ENCODE data around the gene SH3GL1.

The SH3GL1 gene

GRCh38 chr19:4432918-4433506, 32.7 kb upstream of the SH3GL1 start:
- DNase-seq (ENCODE audit: extremely low spot score, insufficient read length, low read depth) (no peak), FAIRE-seq (no peak)

DNA sequence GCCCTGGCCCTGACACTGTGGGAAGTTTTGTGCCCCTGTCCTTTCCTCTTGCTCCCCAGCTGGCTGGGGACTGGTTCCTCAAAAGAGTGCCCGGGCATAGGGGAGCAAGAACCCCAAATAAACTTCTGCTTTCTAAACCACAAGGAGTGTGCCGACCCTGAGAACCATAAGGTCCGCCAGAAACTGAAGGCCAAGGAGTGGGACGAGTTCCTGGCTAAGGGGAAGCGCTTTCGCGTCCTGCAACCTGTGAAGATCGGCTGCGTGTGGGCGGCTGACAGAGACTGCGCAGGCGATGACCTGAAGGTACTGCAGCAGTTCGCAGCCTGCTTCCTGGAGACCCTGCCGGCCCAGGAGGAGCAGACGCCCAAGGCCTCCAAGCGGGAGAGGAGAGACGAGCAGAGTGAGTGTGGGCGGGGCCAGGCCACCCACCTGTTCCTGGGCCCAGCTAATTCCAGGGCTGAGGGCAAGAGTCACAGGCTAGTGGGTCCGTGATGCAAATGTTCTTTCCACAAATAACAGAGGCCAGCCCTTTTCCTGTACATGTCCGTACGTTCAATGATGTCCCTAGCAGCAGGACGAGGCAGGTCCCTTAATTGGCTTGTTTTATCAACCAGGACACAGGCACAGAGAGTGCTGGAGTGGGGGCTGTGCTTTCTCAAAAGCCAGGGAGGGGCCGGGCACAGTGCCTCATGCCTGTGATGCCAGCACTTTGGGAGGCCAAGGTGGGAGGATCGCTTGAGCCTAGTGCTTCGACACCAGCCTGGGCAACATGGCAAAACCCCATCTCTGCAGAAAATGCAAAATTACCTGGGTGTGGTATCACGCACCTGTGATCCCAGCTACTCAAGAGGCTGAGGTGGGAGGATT, 31.7 kb upstream of the SH3GL1 start:
- FAIRE-seq, result peak; percentile 83
- DNase-seq (ENCODE audit: extremely low spot score, insufficient read length, low read depth), result peak; percentile 42

GRCh38 chr19:4431296-4431695, 30.9 kb upstream of the SH3GL1 start:
- DNase-seq (ENCODE audit: extremely low spot score, insufficient read length, low read depth) (no peak), FAIRE-seq (no peak)

DNA sequence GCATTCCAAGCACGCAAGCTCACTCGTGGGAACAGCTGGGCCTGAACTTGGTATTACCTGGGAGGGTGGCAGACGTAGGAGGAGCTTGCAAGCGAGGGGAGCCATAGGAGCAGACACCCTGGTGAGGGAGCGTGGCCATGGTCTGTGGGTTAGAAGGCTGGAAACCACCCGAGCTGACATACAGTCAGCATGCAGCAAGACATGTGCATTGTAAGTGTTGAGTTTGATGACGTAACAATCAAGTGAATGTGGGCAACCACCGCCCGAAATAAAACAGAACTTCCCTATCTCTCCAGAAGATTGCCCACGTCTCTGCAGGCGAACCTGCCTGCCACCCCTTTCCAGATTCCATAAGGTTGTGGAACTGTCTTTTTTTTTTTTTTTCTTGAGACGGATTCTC, 30.4 kb upstream of the SH3GL1 start:
- DNase-seq (ENCODE audit: extremely low spot score, insufficient read length, low read depth), result no peak

DNA sequence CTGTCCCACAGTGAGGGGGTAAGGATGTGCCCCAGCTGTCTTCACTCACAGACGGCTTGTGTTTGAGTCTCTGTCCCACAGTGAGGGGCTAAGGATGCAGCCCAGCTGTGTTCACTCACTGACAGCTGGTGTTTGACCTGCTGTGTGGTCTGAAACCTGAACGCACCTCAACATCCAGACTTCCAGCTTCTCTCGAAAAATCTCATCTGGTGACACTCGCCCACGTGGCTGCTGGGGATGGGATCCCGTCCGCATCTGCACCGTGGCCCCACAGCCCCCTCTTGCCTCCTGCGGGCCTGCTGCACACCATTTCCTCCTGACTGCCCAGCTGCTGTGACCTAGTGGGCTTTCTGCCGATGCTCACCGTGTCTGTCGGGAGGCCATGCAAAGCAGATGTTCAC, 29.4 kb upstream of the SH3GL1 start:
- DNase-seq (ENCODE audit: extremely low spot score, insufficient read length, low read depth), result no peak
- no peak for FAIRE-seq

More for the DNA sequence above, 30.4 kb upstream of the SH3GL1 start:
- FAIRE-seq, result peak; percentile 29

- DNase-seq (ENCODE audit: extremely low spot score, insufficient read length, low read depth) (no peak), FAIRE-seq (no peak)
Measured at GRCh38 chr19:4429256-4429655, 28.9 kb upstream of the SH3GL1 start.

DNA sequence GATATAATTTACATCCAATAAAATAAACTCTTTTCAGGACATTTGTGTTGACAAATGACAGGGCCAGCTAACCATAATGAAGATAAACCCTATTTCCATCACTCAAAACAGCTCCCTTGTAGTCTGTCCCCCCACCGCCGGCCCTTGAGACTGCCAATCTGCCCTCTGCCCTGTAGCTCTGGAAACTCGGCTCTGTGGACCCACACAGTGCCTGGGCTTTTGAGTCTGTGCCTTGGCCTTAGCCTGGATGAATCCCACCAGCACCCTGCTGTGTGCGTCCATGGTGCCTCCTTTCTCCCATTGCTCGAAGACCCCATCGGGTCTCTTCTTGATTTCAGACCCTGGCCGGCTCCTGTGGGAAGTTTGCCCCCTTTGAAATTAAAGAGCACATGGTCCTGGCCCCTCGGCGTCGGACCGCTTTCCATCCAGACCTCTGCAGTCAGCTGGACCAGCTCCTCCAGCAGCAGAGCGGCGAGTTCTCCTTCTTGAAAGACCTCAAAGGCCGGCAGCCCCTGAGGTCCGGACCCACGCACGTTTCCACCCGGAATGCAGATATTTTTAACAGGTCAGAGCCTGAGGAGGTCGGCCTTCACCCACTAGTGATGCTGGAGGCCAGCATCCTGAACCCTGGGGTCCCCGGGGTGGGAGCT, 28.1 kb upstream of the SH3GL1 start:
- DNase-seq (ENCODE audit: extremely low spot score, insufficient read length, low read depth), result no peak
- no peak for FAIRE-seq

DNA sequence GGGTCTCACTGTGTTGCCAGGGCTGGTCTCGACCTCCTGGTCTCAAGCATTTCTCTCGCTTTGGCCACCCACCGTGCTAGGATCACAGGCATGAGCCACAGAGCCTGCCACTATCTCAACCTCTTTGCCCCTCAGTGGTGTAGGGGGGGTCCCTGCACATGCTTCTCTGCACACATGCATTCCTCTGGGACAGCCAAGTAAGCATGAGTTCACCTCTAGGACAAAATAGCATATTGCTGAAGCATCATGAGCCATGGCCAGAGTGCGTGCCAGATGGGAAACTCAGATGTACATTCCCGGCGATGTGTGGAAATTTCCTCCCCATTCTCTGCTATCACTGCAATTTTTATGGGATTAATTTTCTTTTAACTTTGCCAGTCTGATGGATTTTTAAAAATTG, 25.2 kb upstream of the SH3GL1 start:
- FAIRE-seq, result no peak

GRCh38 chr19:4423416-4424126, 23.2 kb upstream of the SH3GL1 start:
- no peak for DNase-seq (ENCODE audit: extremely low spot score, insufficient read length, low read depth)

More for the DNA sequence above, 25.2 kb upstream of the SH3GL1 start:
- no peak for DNase-seq (ENCODE audit: extremely low spot score, insufficient read length, low read depth)

DNA sequence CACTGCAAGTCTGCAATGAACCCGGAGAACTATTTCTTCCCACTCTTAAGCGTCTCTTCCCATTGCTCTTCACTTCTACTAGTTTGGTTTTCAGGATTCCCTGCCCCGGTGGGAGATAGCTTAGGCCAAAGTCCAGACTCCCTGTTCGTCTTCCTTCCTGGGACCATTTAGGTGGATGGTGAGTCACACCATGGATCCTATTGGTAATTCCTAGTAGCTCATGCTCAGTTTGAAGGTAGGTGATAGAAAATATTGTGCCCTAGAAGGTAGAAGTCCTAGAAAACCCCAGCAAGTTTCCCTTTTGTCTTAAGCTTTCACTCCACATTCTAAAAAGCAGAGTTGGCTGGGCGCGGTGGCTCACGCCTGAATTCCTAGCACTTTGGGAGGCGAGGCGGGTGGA, 15.9 kb upstream of the SH3GL1 start:
- no peak for FAIRE-seq
- no peak for DNase-seq (ENCODE audit: extremely low spot score, insufficient read length, low read depth)

More at GRCh38 chr19:4423416-4424126, 23.2 kb upstream of the SH3GL1 start:
- FAIRE-seq, result peak; percentile 67

- DNase-seq (ENCODE audit: extremely low spot score, insufficient read length, low read depth) (no peak), FAIRE-seq (no peak)
Measured at GRCh38 chr19:4415352-4415751, 15.0 kb upstream of the SH3GL1 start.

DNA sequence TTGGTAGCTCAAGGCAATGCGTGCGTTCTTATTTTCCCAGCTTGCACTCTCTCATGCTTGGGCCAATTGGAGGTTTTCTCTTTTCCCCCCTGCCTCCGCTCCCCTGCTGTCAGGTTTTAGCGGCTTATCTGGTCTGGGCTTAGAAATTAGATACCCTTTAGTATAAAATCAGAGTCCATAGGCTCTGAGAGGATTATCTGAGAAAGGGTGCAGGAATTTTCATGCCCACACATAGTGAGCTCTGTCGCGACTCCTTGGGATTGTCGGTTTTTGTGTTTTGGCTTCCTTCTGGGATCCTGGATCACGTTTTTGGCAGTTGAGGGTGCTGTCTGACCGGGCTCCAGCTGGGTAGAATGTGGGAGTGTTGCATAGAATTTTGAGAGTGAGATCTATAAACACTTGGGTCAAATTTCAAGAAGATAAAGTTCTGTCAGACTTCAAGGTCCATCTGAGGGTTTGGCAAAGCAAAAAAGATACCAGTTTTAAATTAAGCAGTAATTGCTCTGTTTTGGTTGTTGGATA, 14.5 kb upstream of the SH3GL1 start:
- no peak for FAIRE-seq
- no peak for DNase-seq (ENCODE audit: extremely low spot score, insufficient read length, low read depth)

GRCh38 chr19:4414144-4414799, 13.9 kb upstream of the SH3GL1 start:
- FAIRE-seq, result no peak
- DNase-seq (ENCODE audit: extremely low spot score, insufficient read length, low read depth), result no peak

DNA sequence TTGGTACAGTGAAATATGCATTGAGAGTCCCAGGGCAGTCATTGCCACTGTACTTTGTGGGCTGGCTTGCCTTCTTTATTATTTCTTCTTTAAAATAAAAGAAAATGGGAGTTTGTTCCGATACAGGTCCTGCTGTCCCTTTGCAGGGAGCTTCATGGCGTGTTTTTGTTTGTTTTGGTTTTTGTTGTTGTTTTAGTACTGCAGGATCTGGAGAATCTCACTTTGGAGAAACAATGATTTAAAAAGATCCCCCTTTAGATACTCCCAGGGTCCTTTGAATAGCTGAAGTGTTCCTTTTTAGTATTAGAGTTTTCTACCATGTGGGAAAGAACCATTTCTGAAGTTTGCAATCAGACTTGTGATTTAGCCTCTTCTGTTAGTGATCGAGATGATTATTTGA, 13.2 kb upstream of the SH3GL1 start:
- FAIRE-seq, result no peak
- no peak for DNase-seq (ENCODE audit: extremely low spot score, insufficient read length, low read depth)

GRCh38 chr19:4409123-4409933, 9.0 kb upstream of the SH3GL1 start:
- DNase-seq (ENCODE audit: extremely low spot score, insufficient read length, low read depth), result no peak
- FAIRE-seq, result no peak

DNA sequence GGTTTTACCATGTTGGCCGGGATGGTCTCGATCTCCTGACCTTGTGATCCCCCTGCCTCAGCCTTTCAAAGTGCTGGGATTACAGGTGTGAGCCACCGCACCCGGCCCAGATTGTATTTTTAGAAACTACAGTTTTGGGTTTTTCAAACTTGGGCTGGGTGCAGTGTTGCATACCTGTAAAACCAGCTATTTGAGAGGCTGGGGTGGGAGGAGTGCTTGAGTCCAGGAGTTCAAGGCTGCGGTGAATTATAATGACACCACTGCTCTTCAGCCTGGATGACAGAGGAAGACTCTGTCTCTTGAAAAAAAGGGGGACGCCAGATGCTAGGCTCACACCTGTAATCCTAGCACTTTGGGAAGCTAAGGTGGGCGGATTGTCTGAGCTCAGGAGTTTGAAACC, 6.3 kb upstream of the SH3GL1 start:
- no peak for DNase-seq (ENCODE audit: extremely low spot score, insufficient read length, low read depth)
- no peak for FAIRE-seq

DNA sequence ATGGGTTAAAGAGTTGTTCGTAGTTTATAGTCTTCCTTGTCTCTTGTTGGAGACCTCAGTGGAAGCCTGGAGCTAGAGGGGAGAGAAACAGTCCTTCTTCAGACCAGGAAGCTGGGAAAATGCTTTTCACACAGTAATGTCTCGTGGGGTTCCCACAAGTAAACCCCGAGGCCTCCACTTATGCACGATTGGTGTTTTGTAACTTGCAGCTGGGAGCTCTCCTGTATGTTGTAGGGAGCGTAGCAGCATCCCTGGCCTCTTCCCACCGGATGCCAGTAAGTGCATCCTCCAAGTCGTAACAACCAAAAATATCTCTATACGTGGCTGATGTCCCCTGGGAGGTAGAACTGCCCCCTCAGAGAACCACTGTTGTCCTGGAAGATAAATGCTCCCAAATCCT, 5.6 kb upstream of the SH3GL1 start:
- FAIRE-seq (no peak), DNase-seq (ENCODE audit: extremely low spot score, insufficient read length, low read depth) (no peak)

DNA sequence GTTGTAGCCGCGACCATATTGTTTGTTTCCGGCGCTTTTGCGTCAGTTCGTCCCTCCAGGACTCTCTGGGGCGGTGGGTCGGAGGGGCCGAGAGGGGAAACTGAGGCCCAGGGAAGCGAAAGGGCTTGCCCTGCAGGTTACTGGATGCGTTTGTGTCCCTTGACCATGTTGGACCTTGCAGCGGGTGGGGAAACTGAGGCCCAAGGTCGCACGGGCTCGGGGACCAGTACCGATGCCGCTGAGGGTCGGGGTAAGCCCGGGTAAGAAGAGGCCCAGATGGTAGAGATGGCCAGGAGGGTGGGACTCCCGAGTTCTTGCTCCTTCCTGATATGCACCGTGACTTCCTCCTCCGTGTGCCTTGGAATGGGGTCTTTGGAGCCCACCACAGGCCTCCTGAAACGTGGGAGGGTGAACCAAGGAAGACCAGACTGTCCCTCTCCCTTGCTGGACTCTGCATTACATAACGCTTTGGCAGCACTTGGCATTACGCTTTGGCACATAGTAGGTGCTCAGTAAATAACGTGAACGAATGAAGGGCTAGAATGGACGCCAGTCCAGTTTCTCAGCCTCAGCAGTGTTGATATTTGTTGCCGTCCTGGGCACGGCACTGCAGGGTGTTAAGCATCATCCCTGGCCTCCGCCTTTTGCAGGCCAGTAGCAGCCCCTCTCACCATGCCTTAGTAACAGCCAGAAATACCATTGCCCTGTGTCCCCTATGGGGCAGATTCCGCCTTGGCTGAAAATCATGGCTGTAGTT, 2.8 kb upstream of the SH3GL1 start:
- FAIRE-seq (no peak), DNase-seq (ENCODE audit: extremely low spot score, insufficient read length, low read depth) (no peak)
